Stimulated activated naive CD8-positive, alpha-beta T cell treated with anti-CD3 and anti-CD28 coated beads, Interleukin-15, amount 100 ng/mL, for 72 hours (primary cell): ENCODE data around the gene SLC2A8.

Experiments
- ATAC-seq: fragments of 150-1000 bp; cut with Tn5 transposase; 2 replicates; pipeline ENCODE4 v1.10.0; 2021; ENCODE audit warnings: mild to moderate bottlenecking, moderate library complexity
- DNase-seq, 2 donors: peaks; one replicate each; pipeline ENCODE4 v3.0.0; 2021 to 2022
- H3K27ac Mint-ChIP-seq, 2 donors: one replicate each; pipeline ENCODE4 v1.8.0; 2022; ENCODE audit warnings: mild to moderate bottlenecking in 2 of 2, mixed read lengths in 2 of 2, moderate library complexity in 2 of 2
- H3K27me3 Mint-ChIP-seq: one replicate; pipeline ENCODE4 v1.8.0; 2022; ENCODE audit warnings: mixed read lengths
- H3K4me1 Mint-ChIP-seq: one replicate; pipeline ENCODE4 v1.8.0; 2022; ENCODE audit warnings: mild to moderate bottlenecking, mixed read lengths
- H3K4me3 Mint-ChIP-seq, 2 donors: one replicate each; pipeline ENCODE4 v1.8.0; 2022; ENCODE audit warnings: mild to moderate bottlenecking in 2 of 2, mixed read lengths in 2 of 2, moderate library complexity in 1 of 2
- H3K9me3 Mint-ChIP-seq, 2 donors: one replicate each; pipeline ENCODE4 v1.8.0; 2022; ENCODE audit warnings: mixed read lengths in 2 of 2

Gene SLC2A8

GRCh38 chr9:127390563-127390962 is 6.4 kb upstream of the SLC2A8 start:
- Mint-ChIP-seq H3K27ac (no peak overlapping the region), H3K9me3 (no peaks in the 10 kb centered on the region), H3K27me3 (peaks cover 69% of the 10 kb centered on the region), H3K4me3 (peak overlapping the region; percentile 42 to 44), H3K4me1 (peaks cover 61% of the 10 kb centered on the region)
- no peak for ATAC-seq
- DNase-seq: peak in 1 of 2 donors; percentile 39

DNA sequence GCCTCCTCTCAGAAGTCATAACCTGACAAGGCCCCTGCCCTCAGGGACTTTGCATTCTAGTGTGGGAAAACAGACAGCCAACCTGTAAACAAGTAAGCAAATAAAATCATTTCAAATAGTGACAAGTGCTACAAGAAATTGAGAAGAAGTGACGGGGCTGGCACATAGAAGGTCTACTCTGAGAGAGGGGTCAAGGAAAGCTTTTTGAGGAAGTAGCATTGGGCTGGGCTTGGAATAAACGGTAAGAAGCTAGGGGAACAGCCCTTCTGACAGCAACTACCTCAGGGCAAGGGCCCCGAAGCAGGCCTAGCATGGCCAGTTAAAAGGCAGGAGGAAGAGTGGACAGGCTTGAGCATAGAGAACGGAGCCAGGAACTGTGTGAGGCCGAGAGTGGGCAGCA is 4.8 kb upstream of the SLC2A8 start:
- DNase-seq: no peak
- Mint-ChIP-seq H3K4me1 (peaks cover 57% of the 10 kb centered on the region), H3K27ac (no peak overlapping the region), H3K27me3 (peaks cover 65% of the 10 kb centered on the region), H3K9me3 (no peaks in the 10 kb centered on the region), H3K4me3 (no peak overlapping the region)
- ATAC-seq: no peak

- Mint-ChIP-seq H3K9me3 (no peaks in the 10 kb centered on the region), H3K27me3 (peaks cover 68% of the 10 kb centered on the region)
- no peak for DNase-seq
Observed at GRCh38 chr9:127392976-127393375, 4.0 kb upstream of the SLC2A8 start.

GRCh38 chr9:127393645-127394044 is 3.3 kb upstream of the SLC2A8 start:
- Mint-ChIP-seq H3K4me1 (peaks cover 56% of the 10 kb centered on the region), H3K9me3 (no peaks in the 10 kb centered on the region), H3K4me3 (no peak overlapping the region), H3K27ac (no peak overlapping the region), H3K27me3 (peaks cover 74% of the 10 kb centered on the region)
- ATAC-seq (no peak), DNase-seq (no peak)

More at GRCh38 chr9:127392976-127393375, 4.0 kb upstream of the SLC2A8 start:
- Mint-ChIP-seq H3K27ac (no peak overlapping the region), H3K4me3 (no peak overlapping the region), H3K4me1 (peaks cover 56% of the 10 kb centered on the region)
- ATAC-seq: no peak

GRCh38 chr9:127395497-127396252 is 1.3 kb upstream of the SLC2A8 start:
- H3K9me3 Mint-ChIP-seq: no peaks in the 10 kb centered on the region
- peak overlapping the region; percentile 74 to 76 for H3K4me3 Mint-ChIP-seq
- peaks cover 39% of the 10 kb centered on the region for H3K4me1 Mint-ChIP-seq
- no peak overlapping the region for H3K27ac Mint-ChIP-seq
- ATAC-seq: no peak
- DNase-seq: no peak
- H3K27me3 Mint-ChIP-seq: peaks cover 89% of the 10 kb centered on the region

DNA sequence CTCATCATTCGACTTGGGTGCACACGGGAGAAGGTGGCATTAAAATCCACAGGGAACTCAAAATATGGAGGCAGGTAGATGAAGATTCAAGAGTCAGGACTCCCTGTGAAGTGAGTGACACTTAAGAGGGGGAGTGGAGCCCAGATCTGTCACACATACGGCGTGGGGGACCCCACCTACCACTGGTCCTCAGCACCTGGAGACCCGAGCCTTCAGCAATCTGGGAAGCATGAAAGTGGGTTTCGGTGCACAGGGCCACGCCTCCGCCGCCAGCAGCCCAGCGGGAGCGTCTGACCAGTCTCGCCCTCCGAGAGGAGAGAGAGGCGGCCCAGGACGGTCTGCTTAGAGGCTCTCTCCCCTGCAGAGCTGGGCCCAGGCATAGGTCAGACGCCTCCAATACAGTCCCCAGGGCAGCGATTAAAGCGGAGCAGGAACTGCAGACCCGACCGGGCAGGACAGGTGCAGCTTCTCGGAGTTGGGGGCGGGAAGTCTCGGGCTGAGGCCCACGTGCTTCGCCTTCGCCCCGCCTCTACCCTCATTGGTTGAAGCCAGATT is 639 bp upstream of the SLC2A8 start:
- Mint-ChIP-seq H3K4me1 (peaks cover 36% of the 10 kb centered on the region), H3K27me3 (peaks cover 92% of the 10 kb centered on the region), H3K27ac (no peak overlapping the region)

DNA sequence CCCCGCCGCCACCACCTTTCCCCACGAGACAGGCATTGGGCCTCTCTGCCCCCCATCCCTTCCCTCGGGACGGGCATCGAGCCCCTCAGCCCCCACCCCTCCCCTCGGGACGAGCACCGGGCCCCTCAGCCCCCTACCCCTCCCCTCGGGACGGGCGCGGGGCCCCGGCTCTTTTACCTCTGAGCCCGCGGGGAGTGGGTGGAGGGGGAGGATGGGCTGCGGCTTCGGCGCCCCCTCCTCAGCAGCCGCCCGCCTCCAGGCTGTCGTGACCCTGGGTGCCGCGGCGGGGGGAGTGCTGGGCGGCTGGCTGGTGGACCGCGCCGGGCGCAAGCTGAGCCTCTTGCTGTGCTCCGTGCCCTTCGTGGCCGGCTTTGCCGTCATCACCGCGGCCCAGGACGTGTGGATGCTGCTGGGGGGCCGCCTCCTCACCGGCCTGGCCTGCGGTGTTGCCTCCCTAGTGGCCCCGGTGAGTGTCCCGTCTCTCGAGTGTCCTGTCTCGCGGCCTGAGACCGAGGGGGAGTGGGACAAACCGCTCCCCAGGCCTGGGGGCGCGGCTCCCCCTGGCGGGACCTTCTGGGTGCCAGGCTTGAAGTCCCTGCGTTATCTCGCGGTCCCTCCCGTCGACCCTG is 791 bp downstream of the SLC2A8 start:
- H3K4me1 Mint-ChIP-seq: peaks cover 36% of the 10 kb centered on the region
- H3K9me3 Mint-ChIP-seq: no peaks in the 10 kb centered on the region
- H3K27me3 Mint-ChIP-seq: peaks cover 92% of the 10 kb centered on the region
- DNase-seq: peak; percentile 41 to 52
- ATAC-seq: no peak
- peak overlapping the region; percentile 31 to 93 for H3K27ac Mint-ChIP-seq
- peak overlapping the region; percentile 76 to 86 for H3K4me3 Mint-ChIP-seq

More for the DNA sequence above, 639 bp upstream of the SLC2A8 start:
- no peak for ATAC-seq
- Mint-ChIP-seq H3K4me3 (peak overlapping the region; percentile 74 to 76), H3K9me3 (no peaks in the 10 kb centered on the region)
- no peak for DNase-seq

GRCh38 chr9:127398275-127398647 is 1.3 kb downstream of the SLC2A8 start:
- no peaks in the 10 kb centered on the region for H3K9me3 Mint-ChIP-seq
- DNase-seq (no peak), ATAC-seq (no peak)
- H3K4me1 Mint-ChIP-seq: peaks cover 36% of the 10 kb centered on the region
- H3K4me3 Mint-ChIP-seq: peak overlapping the region; percentile 76 to 86
- peaks cover 92% of the 10 kb centered on the region for H3K27me3 Mint-ChIP-seq
- H3K27ac Mint-ChIP-seq: peak overlapping the region in 1 of 2 donors; percentile 61

- DNase-seq (no peak), ATAC-seq (no peak)
- H3K4me1 Mint-ChIP-seq: peaks cover 34% of the 10 kb centered on the region
- H3K27ac Mint-ChIP-seq: peak overlapping the region in 1 of 2 donors; percentile 61
- peak overlapping the region; percentile 76 to 86 for H3K4me3 Mint-ChIP-seq
- no peaks in the 10 kb centered on the region for H3K9me3 Mint-ChIP-seq
- H3K27me3 Mint-ChIP-seq: peaks cover 89% of the 10 kb centered on the region
Observed at GRCh38 chr9:127398715-127399400, 1.9 kb downstream of the SLC2A8 start.

GRCh38 chr9:127399736-127400269 is 2.8 kb downstream of the SLC2A8 start:
- ATAC-seq: no peak
- Mint-ChIP-seq H3K4me3 (no peak overlapping the region), H3K4me1 (peaks cover 27% of the 10 kb centered on the region), H3K27me3 (peaks cover 80% of the 10 kb centered on the region), H3K27ac (no peak overlapping the region), H3K9me3 (no peaks in the 10 kb centered on the region)
- no peak for DNase-seq

DNA sequence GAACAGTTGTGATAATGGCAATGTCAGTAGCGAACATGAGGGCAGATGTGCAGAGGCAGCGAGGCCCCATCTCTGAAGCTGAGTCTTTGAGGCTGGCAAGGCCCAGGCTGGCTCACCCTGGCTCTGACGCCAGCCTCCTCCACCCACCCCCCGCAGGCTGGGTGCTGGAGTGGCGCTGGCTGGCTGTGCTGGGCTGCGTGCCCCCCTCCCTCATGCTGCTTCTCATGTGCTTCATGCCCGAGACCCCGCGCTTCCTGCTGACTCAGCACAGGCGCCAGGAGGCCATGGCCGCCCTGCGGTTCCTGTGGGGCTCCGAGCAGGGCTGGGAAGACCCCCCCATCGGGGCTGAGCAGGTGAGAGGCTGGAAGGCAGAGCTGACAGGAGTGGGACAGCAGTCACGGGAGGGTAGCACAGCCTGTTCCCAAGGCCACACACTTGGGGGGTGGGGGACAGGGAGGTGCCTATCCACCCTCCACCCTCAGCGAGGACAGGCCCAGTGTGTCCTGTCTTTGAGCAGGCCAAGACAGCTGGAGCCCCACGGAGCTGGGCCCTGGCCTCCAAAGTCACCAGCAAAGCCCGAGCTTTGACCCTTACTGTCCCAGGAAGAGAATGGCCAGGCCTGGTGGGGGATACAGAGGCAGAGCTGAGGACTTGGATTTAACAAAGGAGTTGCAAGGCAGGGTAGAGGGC is 5.6 kb downstream of the SLC2A8 start:
- no peak for ATAC-seq
- no peaks in the 10 kb centered on the region for H3K9me3 Mint-ChIP-seq
- H3K4me3 Mint-ChIP-seq: no peak overlapping the region
- DNase-seq: no peak
- no peak overlapping the region for H3K27ac Mint-ChIP-seq
- peaks cover 85% of the 10 kb centered on the region for H3K27me3 Mint-ChIP-seq
- peaks cover 10% of the 10 kb centered on the region for H3K4me1 Mint-ChIP-seq

- Mint-ChIP-seq H3K4me3 (no peak overlapping the region), H3K27me3 (peaks cover 77% of the 10 kb centered on the region), H3K4me1 (peaks cover 2% of the 10 kb centered on the region), H3K9me3 (no peaks in the 10 kb centered on the region), H3K27ac (no peak overlapping the region)
- no peak for ATAC-seq
- no peak for DNase-seq
Observed at GRCh38 chr9:127403507-127404192, 6.7 kb downstream of the SLC2A8 start.

- Mint-ChIP-seq H3K4me3 (no peak overlapping the region), H3K27me3 (peaks cover 68% of the 10 kb centered on the region), H3K9me3 (no peaks in the 10 kb centered on the region), H3K4me1 (no peaks in the 10 kb centered on the region), H3K27ac (peak overlapping the region in 1 of 2 donors; percentile 19)
- DNase-seq: no peak
- ATAC-seq: no peak
Observed at GRCh38 chr9:127404631-127405030, 7.7 kb downstream of the SLC2A8 start.

DNA sequence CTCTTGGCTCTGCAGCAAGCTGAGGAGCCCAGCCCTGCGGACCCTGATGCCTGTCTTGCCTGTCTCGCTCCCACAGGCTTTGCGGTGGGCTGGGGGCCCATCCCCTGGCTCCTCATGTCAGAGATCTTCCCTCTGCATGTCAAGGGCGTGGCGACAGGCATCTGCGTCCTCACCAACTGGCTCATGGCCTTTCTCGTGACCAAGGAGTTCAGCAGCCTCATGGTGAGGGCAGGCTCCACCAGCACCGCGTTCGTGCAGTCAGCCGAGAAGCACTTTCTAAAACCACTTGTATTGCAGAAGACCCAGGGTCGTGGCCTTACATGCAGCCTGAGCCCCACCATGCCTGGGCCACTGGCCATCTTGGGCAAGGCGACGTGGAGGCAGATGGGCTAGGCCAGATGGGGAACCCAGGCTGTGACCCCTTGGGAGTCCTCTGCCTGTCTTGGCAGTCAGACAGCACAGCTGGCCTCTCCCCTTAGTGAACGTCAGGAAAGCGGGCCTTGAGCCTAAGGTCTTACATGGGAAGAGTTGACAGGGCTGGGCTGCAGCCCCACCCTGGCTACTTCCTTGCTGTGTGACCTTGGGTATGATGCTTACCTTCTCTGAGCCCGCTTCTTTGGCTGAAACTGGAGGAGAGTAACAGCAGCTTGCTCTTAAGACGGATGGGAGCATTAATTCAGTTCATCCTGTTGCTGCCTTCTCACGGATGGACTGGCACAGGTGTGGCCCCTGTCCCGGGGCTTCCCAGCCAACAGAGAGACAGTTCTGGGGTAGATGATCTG is 8.6 kb downstream of the SLC2A8 start:
- Mint-ChIP-seq H3K27ac (no peak overlapping the region), H3K27me3 (peaks cover 59% of the 10 kb centered on the region)

More for the DNA sequence above, 8.6 kb downstream of the SLC2A8 start:
- Mint-ChIP-seq H3K4me3 (no peak overlapping the region), H3K4me1 (no peaks in the 10 kb centered on the region), H3K9me3 (no peaks in the 10 kb centered on the region)
- DNase-seq: no peak
- ATAC-seq: no peak
